Mononuclear cell (primary cell): ENCODE data around the gene ZMYM2. TPM values are rescaled to one million over a fixed set of nuclear protein-coding genes. Genes with fewer than 3 reads are reported as not detected.

Experiments
- H3K27me3 ChIP-seq: 2 replicates; pipeline ENCODE4 v1.6.0; 2011; ENCODE audit warnings: low read length, control low read depth; ENCODE audit not compliant: insufficient read depth
- H3K4me1 ChIP-seq: 2 replicates; pipeline ENCODE4 v1.5.1; 2011; ENCODE audit warnings: mild to moderate bottlenecking, low read length, control low read depth; ENCODE audit not compliant: insufficient read depth
- H3K4me3 ChIP-seq: 2 replicates; pipeline ENCODE4 v1.5.1; 2011; ENCODE audit warnings: mild to moderate bottlenecking, low read length, moderate library complexity
- H3K9me3 ChIP-seq: 2 replicates; pipeline ENCODE4 v1.5.1; 2011; ENCODE audit warnings: low read depth, mild to moderate bottlenecking, control low read depth, low read length
- total RNA-seq: library from RNA; depleted of rRNA; stranded (reverse); fragments of >200 nt; gene quantifications from one replicate; pipeline ENCODE4 v1.2.3, GENCODE V29; 2012

The ZMYM2 gene
- total RNA-seq, 1 donor, result 120 TPM

- Histone ChIP-seq H3K4me3 (no peak overlapping the region), H3K27me3 (peaks cover 11% of the 10 kb centered on the region), H3K9me3 (no peaks in the 10 kb centered on the region), H3K4me1 (no peaks in the 10 kb centered on the region)
Observed at GRCh38 chr13:20099319-20099718, 140.8 kb downstream of the ZMYM2 start.

- no peaks in the 10 kb centered on the region for H3K9me3 ChIP-seq
- H3K4me3 ChIP-seq, result no peak overlapping the region
- no peaks in the 10 kb centered on the region for H3K4me1 ChIP-seq
- H3K27me3 ChIP-seq, result peaks cover 11% of the 10 kb centered on the region
Observed at GRCh38 chr13:20101467-20102316, 143.2 kb downstream of the ZMYM2 start.

- Histone ChIP-seq H3K4me3 (no peak overlapping the region), H3K27me3 (peaks cover 11% of the 10 kb centered on the region), H3K4me1 (no peaks in the 10 kb centered on the region)
Observed at GRCh38 chr13:20102525-20103180, 144.1 kb downstream of the ZMYM2 start.

DNA sequence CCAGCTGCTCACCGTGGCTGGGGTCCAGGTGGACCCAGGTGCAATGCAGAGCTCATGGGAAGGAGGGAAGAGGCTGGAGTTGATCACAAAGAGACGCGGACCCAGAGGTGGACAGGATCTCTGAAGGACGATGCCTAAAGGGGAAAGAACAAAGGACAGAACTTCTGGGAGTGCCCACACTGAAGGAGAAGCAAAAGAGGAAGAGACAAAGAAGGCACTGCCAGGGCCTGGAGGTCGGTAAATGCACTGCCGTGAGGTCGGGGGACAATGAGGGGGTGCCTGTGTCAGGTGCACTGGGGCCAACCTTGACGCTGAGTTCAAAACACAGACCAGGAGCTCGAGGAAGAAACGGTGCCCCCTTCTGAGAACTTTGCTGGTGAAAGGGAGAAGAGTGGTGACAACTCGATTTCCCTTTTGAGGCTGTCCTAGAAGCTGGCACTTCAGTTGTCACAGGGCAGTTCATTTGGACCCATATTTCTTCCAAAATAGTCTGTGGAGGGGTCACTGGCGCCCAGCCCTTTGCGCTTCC lies 146.7 kb downstream of the ZMYM2 start:
- Histone ChIP-seq H3K9me3 (no peaks in the 10 kb centered on the region), H3K4me1 (no peaks in the 10 kb centered on the region), H3K27me3 (peaks cover 7% of the 10 kb centered on the region), H3K4me3 (no peak overlapping the region)

More at GRCh38 chr13:20102525-20103180, 144.1 kb downstream of the ZMYM2 start:
- no peaks in the 10 kb centered on the region for H3K9me3 ChIP-seq

DNA sequence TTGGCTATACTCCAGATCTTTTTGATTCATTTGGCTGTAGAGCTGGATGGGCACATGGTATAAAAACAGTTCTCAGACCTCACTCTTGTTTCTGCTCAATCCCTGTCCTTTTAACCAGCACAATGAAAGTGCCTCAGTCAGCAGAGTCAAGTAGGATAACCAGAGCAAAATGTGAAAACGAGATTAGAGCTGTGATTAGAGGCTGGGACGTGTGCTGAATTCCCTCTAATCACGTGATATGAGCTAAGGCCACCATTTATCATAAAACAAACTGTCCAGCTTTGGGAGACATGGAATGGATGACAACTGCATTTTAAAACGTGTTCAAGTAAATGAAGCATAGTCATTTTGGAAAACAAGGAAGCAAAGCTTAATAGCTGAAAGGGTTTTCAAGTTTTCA lies 148.2 kb downstream of the ZMYM2 start:
- Histone ChIP-seq H3K4me3 (no peak overlapping the region), H3K4me1 (no peaks in the 10 kb centered on the region), H3K27me3 (peaks cover 3% of the 10 kb centered on the region), H3K9me3 (no peaks in the 10 kb centered on the region)

DNA sequence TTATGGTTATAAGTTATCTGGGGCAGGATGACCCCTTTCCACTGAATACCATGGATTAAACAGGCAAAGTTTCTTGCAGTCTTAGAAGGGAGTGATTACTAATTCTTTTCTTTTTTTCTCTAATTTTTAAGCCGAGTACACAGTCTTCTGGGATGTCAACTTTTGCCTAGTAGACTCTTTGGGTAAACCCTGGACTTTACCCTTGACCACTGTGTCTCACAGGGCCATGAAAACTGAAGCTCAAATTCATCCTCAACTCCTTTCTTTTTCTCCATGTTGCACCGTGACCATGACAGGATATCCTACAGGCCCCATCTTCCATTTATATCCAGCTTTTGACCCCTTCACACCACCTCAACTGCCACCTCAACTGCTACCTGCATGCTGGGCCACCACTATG lies 150.5 kb downstream of the ZMYM2 start:
- Histone ChIP-seq H3K4me1 (no peaks in the 10 kb centered on the region), H3K9me3 (no peaks in the 10 kb centered on the region), H3K27me3 (no peaks in the 10 kb centered on the region), H3K4me3 (no peak overlapping the region)

GRCh38 chr13:20114066-20114610 lies 155.6 kb downstream of the ZMYM2 start:
- no peaks in the 10 kb centered on the region for H3K9me3 ChIP-seq
- H3K4me3 ChIP-seq, result no peak overlapping the region
- no peaks in the 10 kb centered on the region for H3K27me3 ChIP-seq
- H3K4me1 ChIP-seq, result peaks cover 8% of the 10 kb centered on the region

- Histone ChIP-seq H3K9me3 (no peaks in the 10 kb centered on the region), H3K4me1 (peaks cover 17% of the 10 kb centered on the region), H3K4me3 (no peak overlapping the region), H3K27me3 (no peaks in the 10 kb centered on the region)
Observed at GRCh38 chr13:20116213-20116612, 157.7 kb downstream of the ZMYM2 start.

- H3K9me3 ChIP-seq, result no peaks in the 10 kb centered on the region
- peak overlapping the region; percentile 45 for H3K4me3 ChIP-seq
- peaks cover 23% of the 10 kb centered on the region for H3K4me1 ChIP-seq
- no peaks in the 10 kb centered on the region for H3K27me3 ChIP-seq
Observed at GRCh38 chr13:20118268-20119140, 160.0 kb downstream of the ZMYM2 start.

- Histone ChIP-seq H3K27me3 (no peaks in the 10 kb centered on the region), H3K9me3 (no peaks in the 10 kb centered on the region), H3K4me3 (peak overlapping the region; percentile 47), H3K4me1 (peaks cover 23% of the 10 kb centered on the region)
Observed at GRCh38 chr13:20119960-20120359, 161.4 kb downstream of the ZMYM2 start.

DNA sequence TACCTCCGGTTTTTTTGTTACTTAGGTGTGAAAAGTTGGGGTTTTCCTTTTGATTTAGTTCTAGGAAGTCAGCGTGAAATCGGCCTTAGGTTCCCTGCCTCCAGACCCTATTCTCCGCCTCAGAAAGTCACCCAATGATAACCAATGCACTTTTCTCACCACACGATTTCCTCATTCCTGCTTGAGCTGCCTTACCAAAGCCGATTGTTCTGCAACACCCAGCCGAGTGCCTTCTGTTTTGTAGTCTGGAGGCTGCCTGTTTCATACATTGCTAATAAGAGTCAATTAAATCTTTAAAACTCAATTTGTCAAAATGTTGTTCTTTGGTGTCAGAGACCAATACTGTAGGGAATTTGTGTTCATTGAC lies 162.6 kb downstream of the ZMYM2 start:
- peak overlapping the region; percentile 47 for H3K4me3 ChIP-seq
- H3K9me3 ChIP-seq, result no peaks in the 10 kb centered on the region

GRCh38 chr13:20124303-20124702 lies 165.8 kb downstream of the ZMYM2 start:
- H3K27me3 ChIP-seq, result peaks cover 27% of the 10 kb centered on the region
- H3K9me3 ChIP-seq, result no peaks in the 10 kb centered on the region
- H3K4me1 ChIP-seq, result peaks cover 39% of the 10 kb centered on the region
- no peak overlapping the region for H3K4me3 ChIP-seq

More for the DNA sequence above, 162.6 kb downstream of the ZMYM2 start:
- H3K27me3 ChIP-seq, result peaks cover 8% of the 10 kb centered on the region
- H3K4me1 ChIP-seq, result peaks cover 23% of the 10 kb centered on the region

DNA sequence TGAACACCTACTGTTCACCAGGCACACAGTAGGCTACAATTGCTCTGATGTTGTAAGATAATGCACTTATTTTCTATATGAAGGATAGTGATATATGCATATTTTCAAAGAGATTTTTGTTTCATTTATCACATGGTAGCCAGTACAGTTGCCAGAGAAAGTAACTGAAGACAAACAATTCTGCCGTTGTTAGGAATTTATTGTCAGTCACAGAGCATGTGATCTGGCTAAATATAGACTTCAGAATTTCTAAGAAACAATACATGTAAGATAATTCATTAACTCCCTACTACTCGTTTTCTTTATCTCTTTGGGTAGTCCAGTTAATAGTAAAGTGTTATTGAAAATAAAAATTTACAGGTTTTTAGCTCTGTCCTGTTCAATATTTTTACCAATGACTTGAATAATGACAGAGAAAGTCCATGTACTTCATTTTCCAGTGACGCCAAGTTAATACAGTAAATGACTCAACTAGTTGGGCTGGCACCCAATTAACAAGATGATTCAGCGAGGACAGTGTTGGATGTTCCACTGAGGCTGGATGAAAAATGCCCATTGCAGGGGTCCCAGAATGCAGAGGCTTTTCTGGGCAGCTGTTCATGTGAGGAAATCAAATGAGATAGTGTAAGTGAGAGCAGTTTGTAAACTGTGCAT lies 166.7 kb downstream of the ZMYM2 start:
- H3K4me1 ChIP-seq, result peaks cover 31% of the 10 kb centered on the region
- H3K4me3 ChIP-seq, result no peak overlapping the region
- H3K27me3 ChIP-seq, result peaks cover 36% of the 10 kb centered on the region
- no peaks in the 10 kb centered on the region for H3K9me3 ChIP-seq

GRCh38 chr13:20125783-20126165 lies 167.2 kb downstream of the ZMYM2 start:
- peaks cover 31% of the 10 kb centered on the region for H3K4me1 ChIP-seq

More at GRCh38 chr13:20125783-20126165, 167.2 kb downstream of the ZMYM2 start:
- Histone ChIP-seq H3K27me3 (peaks cover 41% of the 10 kb centered on the region), H3K9me3 (no peaks in the 10 kb centered on the region), H3K4me3 (no peak overlapping the region)
